Stimulated activated CD4-positive, alpha-beta T cell treated with anti-CD3 and anti-CD28 coated beads, Interleukin-2, amount 100 ng/mL, for 24 hours (primary cell): ENCODE measurements around the gene CAPG.
"Not testable (repeated sequence)": the region's sequence is repeated elsewhere in the genome, so short reads cannot be mapped to it uniquely, and the experiment has no call there.

Source experiments
- DNase-seq, 2 donors: peaks; one replicate each; pipeline ENCODE4 v3.0.0-alpha.2; 2020

The CAPG gene

DNA sequence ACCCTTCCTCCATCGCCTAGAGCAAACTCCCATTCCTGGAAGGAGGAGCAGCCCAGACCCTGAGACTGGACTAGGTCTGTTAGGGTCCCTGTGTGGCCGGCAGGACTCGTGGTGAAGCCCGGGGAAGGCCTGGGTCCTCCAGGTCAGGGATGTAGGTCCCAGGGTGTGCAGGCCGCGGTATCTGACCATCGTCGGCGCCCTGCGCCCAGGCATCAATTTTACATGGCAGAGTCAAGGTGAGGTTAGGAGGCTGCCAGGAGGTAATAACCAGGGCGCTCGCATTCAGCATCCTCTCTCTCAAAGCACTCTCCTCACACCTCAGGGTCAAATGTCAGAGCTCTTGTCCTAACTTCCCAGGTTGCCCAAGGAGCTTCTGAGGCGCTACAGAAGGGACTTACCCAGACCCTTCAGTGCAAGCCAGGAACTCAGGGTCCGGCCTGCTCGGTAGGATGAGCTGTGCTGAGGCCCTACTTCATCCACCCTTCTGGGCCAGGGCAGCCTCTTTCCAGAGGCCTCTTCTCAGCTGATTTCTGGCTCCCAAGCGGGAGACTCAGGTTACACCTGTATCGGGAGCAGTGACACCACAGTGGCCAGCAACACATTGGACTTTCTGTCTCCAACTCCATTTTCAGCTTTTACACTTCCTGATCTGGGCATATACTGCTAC lies 9.0 kb upstream of the CAPG start:
- DNase-seq, result no peak

DNA sequence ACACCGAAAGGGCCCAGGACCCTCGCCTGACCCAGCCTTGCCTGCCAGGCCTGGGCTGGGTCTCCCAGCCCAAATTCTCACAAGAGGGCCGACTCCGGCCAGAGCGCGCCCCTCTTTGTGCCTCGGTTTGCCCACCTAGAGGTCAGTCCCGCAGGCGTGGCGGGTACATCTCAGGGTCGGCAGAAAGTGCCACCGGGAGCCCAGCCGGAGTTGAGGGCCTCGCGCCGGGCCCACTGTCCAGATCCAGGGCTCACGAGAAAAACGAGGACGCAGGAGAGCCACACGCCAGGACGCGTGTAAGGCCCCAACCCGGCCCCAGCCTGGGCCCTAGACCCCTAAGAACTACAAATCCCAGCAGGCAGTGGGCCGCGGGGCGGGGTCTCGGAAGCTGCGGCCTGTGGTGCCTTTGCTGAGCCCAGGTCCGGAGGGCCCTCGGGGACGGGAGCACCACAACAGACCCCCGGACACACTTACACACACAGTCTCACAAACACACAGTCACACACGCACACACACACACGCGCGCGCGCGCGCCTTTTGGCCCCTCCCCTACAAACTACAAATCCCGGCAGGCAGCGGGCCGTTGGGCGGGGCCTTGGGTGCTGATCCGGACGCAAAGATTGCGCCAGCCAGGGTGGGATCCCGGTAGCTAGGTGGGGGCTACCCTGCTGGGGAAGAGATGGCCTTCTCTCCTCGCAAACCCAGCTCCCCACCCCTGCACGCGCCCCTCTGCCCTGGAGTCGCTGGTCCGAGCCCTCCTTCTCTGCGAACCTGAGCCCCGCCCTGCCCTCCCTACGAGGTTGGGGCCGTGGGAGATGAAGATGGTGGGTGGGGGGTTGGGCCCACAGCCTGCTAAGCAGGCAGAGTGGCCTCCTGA lies 8.2 kb upstream of the CAPG start, which contains the start of gene SH2D6:
TSS of gene SH2D6 (plus strand) at position 583 of the 877 bp plus-strand sequence. CDS start 10,752 bp downstream, outside the sequence.
- peak; percentile 87 to 88 for DNase-seq

GRCh38 chr2:85415980-85416650 lies 5.9 kb upstream of the CAPG start:
- DNase-seq, result no peak

- DNase-seq, result no peak
Measured at GRCh38 chr2:85414761-85415553, 4.8 kb upstream of the CAPG start.

- not testable (repeated sequence) for DNase-seq
Measured at GRCh38 chr2:85414421-85414759, 4.2 kb upstream of the CAPG start.

- peak; percentile 42 to 53 for DNase-seq
Measured at GRCh38 chr2:85413592-85414420, 3.6 kb upstream of the CAPG start.

DNA sequence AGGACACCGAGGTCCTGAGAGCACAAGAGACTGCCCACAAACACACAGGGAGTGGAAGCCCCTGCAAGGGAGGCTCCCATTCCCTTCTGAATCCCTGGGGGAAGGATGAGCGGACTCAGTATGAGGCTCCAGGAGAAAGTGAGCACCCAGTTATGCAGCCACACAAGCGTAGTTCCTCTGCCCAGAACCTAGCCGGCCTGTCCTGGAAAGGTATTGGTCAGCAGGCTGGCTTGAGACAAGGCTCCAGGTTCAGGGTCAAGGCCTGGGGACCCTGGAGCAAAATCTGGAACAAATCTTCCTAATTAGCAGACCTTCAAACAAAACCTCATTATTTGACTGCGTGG lies 1.2 kb upstream of the CAPG start:
- no peak for DNase-seq

DNA sequence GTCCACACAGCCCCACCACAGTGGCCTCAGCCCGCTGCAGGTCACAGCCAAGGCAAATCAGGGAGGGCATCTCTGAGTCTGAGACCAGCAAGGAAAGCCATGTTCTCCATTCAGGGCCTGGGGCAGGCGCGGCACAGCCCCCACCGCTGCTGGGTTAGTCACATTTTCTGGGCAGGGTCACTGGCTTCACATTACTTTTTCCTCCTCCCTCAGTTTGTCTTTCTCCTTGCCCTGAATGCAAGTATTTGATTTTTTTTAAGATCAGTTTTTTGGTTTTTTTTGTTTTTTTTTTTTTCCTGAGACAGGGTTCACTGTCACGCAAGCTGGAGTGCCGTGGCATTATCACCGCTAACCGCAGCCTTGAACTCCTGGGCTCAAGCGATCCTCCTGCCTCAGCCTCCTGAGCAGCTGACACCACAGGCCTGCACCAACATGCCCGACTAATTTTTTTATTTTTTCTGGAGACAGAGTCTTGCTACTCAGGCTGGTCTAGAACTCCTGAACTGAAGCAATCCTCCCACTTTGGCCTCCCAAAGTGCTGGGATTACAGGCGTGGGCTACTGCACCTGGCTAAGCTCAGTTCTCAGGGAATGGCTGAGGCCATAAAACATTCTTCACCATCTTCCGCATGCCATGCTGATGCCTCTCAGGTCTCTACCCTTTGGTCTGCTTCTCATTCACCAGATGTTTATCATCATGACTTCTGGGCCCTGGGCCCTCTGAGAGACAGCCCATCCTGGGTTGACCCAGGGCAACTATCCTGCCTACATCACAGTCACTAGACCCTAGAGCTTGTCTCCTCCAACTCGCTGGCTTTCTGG lies 628 bp upstream of the CAPG start:
- no peak for DNase-seq

- DNase-seq, result peak; percentile 64 to 70
Measured at GRCh38 chr2:85405201-85406059, 4.7 kb downstream of the CAPG start.

GRCh38 chr2:85401844-85402243 lies 8.3 kb downstream of the CAPG start:
- DNase-seq, result no peak

GRCh38 chr2:85401464-85401805 lies 8.7 kb downstream of the CAPG start:
- DNase-seq, result no peak

DNA sequence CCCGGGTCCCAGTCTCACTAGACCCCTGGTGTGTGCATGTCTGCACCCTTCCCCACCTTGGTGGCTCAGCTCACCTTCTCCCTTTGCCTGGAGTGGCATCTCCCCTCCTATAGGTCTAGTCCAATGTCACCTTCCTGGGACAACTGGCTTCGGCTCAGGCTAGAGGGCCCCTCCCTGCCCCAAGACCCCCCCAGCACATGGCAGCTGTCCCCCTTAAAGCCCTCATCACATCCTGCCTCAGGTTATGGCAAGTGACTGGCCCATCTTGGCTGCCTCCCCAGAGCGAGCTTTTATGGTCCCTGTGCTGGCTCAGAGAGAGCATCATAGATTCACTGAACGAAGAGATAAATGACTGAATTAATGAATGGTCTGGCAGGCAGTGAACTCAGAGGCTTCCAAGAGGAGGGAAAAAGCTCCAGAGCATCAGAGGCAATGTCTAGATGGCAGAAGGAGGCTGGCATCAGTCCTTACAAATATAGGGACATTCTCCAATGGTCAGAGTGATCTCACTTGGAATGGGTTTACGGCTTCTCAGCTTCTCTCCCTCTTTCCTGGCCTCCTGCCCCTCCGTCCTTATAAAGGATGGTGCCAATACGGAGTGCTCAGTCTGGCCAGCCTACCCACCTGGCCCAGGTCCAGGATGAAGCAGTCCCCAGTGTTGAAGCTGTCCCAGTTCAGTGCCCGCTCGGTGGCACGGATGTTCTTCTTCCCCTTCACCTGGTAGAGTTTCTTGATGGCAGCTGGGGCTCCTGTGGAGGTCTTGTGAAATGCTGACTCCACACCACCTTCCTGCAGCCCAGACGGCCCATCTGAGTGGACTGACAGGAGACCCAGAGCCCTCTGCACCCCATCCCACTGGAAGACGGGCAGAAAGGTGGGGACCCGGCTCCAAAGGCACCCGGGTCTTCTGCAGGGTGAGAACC lies 9.4 kb downstream of the CAPG start:
- DNase-seq, result no peak

- no peak for DNase-seq
Measured at GRCh38 chr2:85400023-85400422, 10.1 kb downstream of the CAPG start.

DNA sequence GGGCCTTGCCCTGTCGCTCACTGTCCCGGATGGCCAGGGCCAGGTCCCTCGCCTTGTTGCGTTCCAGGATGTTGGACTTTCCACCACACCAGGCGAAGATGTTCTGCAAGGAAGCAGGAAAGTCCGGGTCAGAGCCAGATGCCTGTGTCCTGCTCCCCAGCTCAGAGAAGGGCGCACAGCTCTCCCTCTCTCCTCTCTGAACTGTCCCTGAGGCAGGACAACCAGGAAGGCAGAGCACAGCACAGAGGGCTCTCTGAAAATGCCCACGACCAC lies 11.0 kb downstream of the CAPG start:
- DNase-seq, result no peak

DNA sequence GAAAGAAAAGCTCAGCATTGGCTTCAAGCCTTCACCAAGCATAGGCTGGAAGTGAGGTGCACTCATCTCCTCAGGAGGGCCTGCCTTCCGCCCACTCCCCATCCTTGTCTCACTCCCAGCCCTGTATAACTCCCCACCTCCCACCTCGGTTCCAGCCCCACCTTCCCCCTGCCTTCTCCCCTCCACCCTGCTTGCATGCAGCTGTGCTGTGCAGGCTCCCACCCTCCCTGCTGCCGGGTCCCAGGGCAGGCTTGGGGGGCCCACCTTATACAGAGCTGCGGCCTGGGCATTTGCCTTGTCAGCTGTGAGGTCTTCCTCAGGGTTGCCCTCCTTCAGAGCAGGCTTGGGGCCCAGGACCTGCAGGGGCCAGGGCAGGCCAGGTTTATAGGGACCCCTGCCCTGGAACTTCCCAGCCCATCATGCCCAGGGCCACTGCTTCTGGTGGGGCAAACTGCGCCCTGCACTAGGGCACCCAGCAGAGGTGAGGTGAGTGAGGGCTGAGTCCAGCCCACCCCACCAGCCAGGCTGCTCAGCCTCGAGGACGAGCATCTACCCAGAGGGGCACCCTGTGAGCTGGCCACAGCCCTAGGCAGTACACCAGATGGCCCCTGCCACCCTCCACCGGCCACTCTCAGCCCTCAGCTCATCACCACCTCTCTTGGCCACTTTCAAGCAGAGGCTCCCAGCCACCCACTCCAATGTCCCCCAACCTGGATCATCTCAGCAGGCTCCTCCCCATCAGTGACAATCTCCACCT lies 11.6 kb downstream of the CAPG start:
- no peak for DNase-seq

DNA sequence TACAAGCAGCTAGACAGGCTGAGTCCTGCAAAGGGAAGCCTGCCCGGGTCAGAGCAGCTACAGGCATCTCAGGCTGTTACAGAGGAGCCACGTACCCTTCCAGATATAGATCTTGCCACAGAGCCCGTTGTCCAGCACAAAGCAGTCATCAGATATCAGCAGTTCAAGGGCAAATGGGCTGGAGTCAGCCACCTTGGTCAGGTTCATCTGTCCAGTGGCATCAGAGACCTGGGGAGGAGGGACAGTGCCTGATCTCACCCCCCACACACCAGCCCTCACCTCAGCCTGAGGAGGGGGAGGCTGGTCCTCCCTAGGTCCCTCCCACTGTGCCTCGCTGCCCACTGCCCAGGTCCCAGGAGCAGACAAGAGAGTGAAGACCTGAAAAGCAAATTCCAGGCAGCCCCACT lies 12.2 kb downstream of the CAPG start:
- no peak for DNase-seq

DNA sequence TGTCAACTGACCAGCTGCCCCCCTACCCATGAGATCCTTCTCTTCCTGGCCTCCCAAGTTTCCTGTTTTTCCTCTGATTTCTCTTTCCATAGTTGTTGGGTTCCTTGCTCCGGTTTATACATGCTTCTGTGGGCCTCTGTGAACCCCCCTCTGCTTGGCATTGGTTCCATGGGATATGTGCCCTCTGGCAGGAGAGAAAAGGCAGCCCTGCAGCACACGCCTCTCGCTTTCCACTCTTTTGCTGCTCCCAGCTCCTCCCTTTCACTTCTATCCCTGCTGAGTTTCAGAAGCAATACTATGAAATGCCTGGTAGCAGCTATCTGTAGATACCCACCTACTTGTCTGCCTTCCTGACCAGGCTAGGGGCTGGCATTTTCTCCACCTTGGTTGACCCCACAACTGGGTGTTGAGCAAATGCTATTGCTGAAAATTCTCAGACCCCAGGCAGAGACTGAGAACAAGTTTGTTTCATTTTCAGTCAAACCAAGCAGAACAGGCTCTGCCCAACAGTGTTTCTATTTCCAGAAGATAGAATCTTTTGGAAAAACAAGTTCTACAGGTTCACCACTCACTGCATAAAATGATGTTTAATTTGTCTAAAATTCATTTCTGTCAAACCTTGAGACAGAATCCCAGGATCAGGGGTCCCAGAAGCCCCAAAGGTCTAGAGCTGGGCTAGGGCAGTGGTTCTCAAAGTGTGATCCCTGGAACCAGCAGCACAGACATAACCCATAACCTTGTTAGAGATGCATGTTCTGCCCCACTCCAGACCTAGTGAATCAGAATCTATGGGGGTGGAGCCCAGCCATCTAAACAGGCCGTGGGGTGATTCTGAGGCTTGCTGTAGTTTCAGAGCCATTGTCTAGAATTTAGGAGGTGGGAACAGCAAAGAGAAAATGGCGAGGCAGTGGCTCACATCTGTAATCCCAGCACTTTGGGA lies 13.4 kb downstream of the CAPG start:
- DNase-seq, result no peak
